Ascending aorta (tissue), 2 donors: ENCODE results near the gene MARK1. TPM values are rescaled to one million over a fixed set of nuclear protein-coding genes. Genes with fewer than 3 reads are reported as not detected.

Experiments used
- DNase-seq, 2 donors: peaks; one replicate each; pipeline ENCODE4 v3.0.0-alpha.2; 2019; ENCODE audit warnings: low spot score in 2 of 2
- H3K27ac ChIP-seq, 2 donors: fragments of 200-600 bp; sonication (generic); one replicate each; pipeline ENCODE4 v1.5.1; 2016 to 2017; ENCODE audit warnings: mild to moderate bottlenecking in 1 of 2
- H3K27me3 ChIP-seq: fragments of 200-600 bp; sonication (generic); one replicate; pipeline ENCODE4 v1.5.1; 2017
- H3K36me3 ChIP-seq, 2 donors: fragments of 200-600 bp; sonication (generic); one replicate each; pipeline ENCODE4 v1.5.1; 2016
- H3K4me1 ChIP-seq, 2 donors: fragments of 200-600 bp; sonication (generic); one replicate each; pipeline ENCODE4 v1.5.1; 2016 to 2017; ENCODE audit warnings: mild to moderate bottlenecking in 1 of 2
- H3K4me3 ChIP-seq, 2 donors: fragments of 200-600 bp; sonication (generic); one replicate each; pipeline ENCODE4 v1.5.1; 2016 to 2017; ENCODE audit warnings: mild to moderate bottlenecking in 1 of 2
- H3K9me3 ChIP-seq, 2 donors: fragments of 200-600 bp; sonication (generic); one replicate each; pipeline ENCODE4 v1.5.1; 2016
- CTCF ChIP-seq, 3 experiments: fragments of 200-600 bp in 2 of 3; fragments of 450-650 bp in 1 of 3; sonication (generic) in 2 of 3; IDR thresholded peaks; one replicate each; pipeline ENCODE4 v1.5.1; 2016 to 2019; ENCODE audit warnings: antibody characterized with exemption in 3 of 3, mild to moderate bottlenecking in 1 of 3, moderate library complexity in 1 of 3
- intact Hi-C: fragments of 100-400 bp; cut with DNase I; formaldehyde crosslinking; loops from one replicate; pipeline ENCODE4 v1.15.1; 2023
- total RNA-seq: library from RNA; depleted of rRNA; stranded (reverse); fragments of >200 nt; gene quantifications from one replicate; pipeline ENCODE4 v1.1.0, GENCODE V29; 2016

Gene MARK1
- total RNA-seq, 1 donor from 2014 or later = 11.6 TPM

GRCh38 chr1:220616836-220617235, 88.9 kb downstream of the MARK1 start:
- TF ChIP-seq CTCF (IDR thresholded peaks at IDR 0.05) = no peak
- H3K9me3 ChIP-seq = no peaks in the 10 kb centered on the region
- H3K27ac ChIP-seq = no peak overlapping the region
- H3K36me3 ChIP-seq = peaks cover 5 to 6% of the 10 kb centered on the region in 2 donors
- intact Hi-C loops = no loop called here
- no peaks in the 10 kb centered on the region for H3K27me3 ChIP-seq
- no peaks in the 10 kb centered on the region for H3K4me1 ChIP-seq
- DNase-seq = no peak
- no peak overlapping the region for H3K4me3 ChIP-seq

GRCh38 chr1:220628431-220628830, 100.5 kb downstream of the MARK1 start:
- Histone ChIP-seq H3K4me1 (no peaks in the 10 kb centered on the region), H3K4me3 (no peak overlapping the region), H3K27ac (no peak overlapping the region), H3K9me3 (no peaks in the 10 kb centered on the region), H3K27me3 (no peaks in the 10 kb centered on the region), H3K36me3 (no peaks in the 10 kb centered on the region)
- no peak for DNase-seq
- intact Hi-C loops = no loop called here
- no peak for TF ChIP-seq CTCF (IDR thresholded peaks at IDR 0.05)

- Histone ChIP-seq H3K27ac (no peak overlapping the region), H3K4me3 (no peak overlapping the region), H3K9me3 (no peaks in the 10 kb centered on the region), H3K36me3 (peaks cover 3 to 12% of the 10 kb centered on the region in 2 donors), H3K4me1 (no peaks in the 10 kb centered on the region), H3K27me3 (no peaks in the 10 kb centered on the region)
- intact Hi-C loops = no loop called here
- no peak for TF ChIP-seq CTCF (IDR thresholded peaks at IDR 0.05)
- DNase-seq = no peak
These were observed 103.4 kb downstream of the MARK1 start for GRCh38 chr1:220631238-220631815.

- peaks cover 3 to 30% of the 10 kb centered on the region in 2 donors for H3K36me3 ChIP-seq
- no peak for DNase-seq
- no peak overlapping the region for H3K4me3 ChIP-seq
- H3K4me1 ChIP-seq = no peaks in the 10 kb centered on the region
- no peak overlapping the region for H3K27ac ChIP-seq
- TF ChIP-seq CTCF (IDR thresholded peaks at IDR 0.05) = no peak
- H3K27me3 ChIP-seq = no peaks in the 10 kb centered on the region
- intact Hi-C loops = no loop called here
- H3K9me3 ChIP-seq = no peaks in the 10 kb centered on the region
These were observed 109.8 kb downstream of the MARK1 start for GRCh38 chr1:220637759-220638158.

GRCh38 chr1:220642285-220642684, 114.3 kb downstream of the MARK1 start:
- intact Hi-C loops = no loop called here
- TF ChIP-seq CTCF (IDR thresholded peaks at IDR 0.05) = no peak

GRCh38 chr1:220652995-220653394, 125.1 kb downstream of the MARK1 start:
- Histone ChIP-seq H3K4me3 (no peak overlapping the region), H3K4me1 (no peaks in the 10 kb centered on the region), H3K27ac (no peak overlapping the region), H3K9me3 (no peaks in the 10 kb centered on the region), H3K36me3 (peaks cover 5 to 24% of the 10 kb centered on the region in 2 donors), H3K27me3 (no peaks in the 10 kb centered on the region)
- no peak for DNase-seq
- TF ChIP-seq CTCF (IDR thresholded peaks at IDR 0.05) = no peak
- intact Hi-C loops = no loop called here

More at GRCh38 chr1:220642285-220642684, 114.3 kb downstream of the MARK1 start:
- H3K36me3 ChIP-seq = peaks cover 0 to 12% of the 10 kb centered on the region in 2 donors
- H3K27me3 ChIP-seq = no peaks in the 10 kb centered on the region
- H3K4me3 ChIP-seq = no peak overlapping the region
- no peak for DNase-seq
- no peaks in the 10 kb centered on the region for H3K9me3 ChIP-seq
- H3K27ac ChIP-seq = no peak overlapping the region
- no peaks in the 10 kb centered on the region for H3K4me1 ChIP-seq
